Natural killer cell (primary cell): ENCODE data around the gene MAP3K15. TPM values are rescaled to one million over a fixed set of nuclear protein-coding genes. Genes with fewer than 3 reads are reported as not detected.

Source experiments
- ATAC-seq, 3 donors: fragments of 150-1000 bp in 2 of 3; fragments of 200-7000 bp in 1 of 3; cut with Tn5 transposase; 1 replicate in 1 of 3; 2 replicates in 2 of 3; pipeline ENCODE4 v1.10.0; 2021; ENCODE audit warnings: mild to moderate bottlenecking in 2 of 3, moderate library complexity in 2 of 3
- DNase-seq, 2 donors: peaks; one replicate each; pipeline versions ENCODE4 v3.0.0 to v3.0.0-alpha.2; 2013 to 2021; ENCODE audit warnings: mixed read lengths in 1 of 2
- H3K27ac ChIP-seq: one replicate; pipeline ENCODE4 v1.5.1; 2013; ENCODE audit warnings: mild to moderate bottlenecking, low read length
- H3K27me3 ChIP-seq: one replicate; pipeline ENCODE4 v1.6.1; 2013; ENCODE audit warnings: low read length; ENCODE audit not compliant: control insufficient read depth, insufficient read depth
- H3K36me3 ChIP-seq: one replicate; pipeline ENCODE4 v1.6.1; 2013; ENCODE audit warnings: low read length; ENCODE audit not compliant: control insufficient read depth, insufficient read depth
- H3K4me1 ChIP-seq: one replicate; pipeline ENCODE4 v1.6.1; 2013; ENCODE audit warnings: low read length; ENCODE audit not compliant: control insufficient read depth, insufficient read depth
- H3K4me3 ChIP-seq: one replicate; pipeline ENCODE4 v1.5.1; 2013; ENCODE audit warnings: low read length
- H3K9me3 ChIP-seq: one replicate; pipeline ENCODE4 v1.6.1; 2013; ENCODE audit warnings: low read length; ENCODE audit not compliant: control insufficient read depth, insufficient read depth
- H3K27ac Mint-ChIP-seq, 2 donors: one replicate each; pipeline ENCODE4 v1.8.0; 2022; ENCODE audit warnings: mild to moderate bottlenecking in 2 of 2, mixed read lengths in 2 of 2, moderate library complexity in 1 of 2
- H3K27me3 Mint-ChIP-seq, 2 donors: one replicate each; pipeline ENCODE4 v1.8.0; 2022; ENCODE audit warnings: low read depth in 2 of 2, mixed read lengths in 2 of 2
- H3K36me3 Mint-ChIP-seq: one replicate; pipeline ENCODE4 v1.8.0; 2022; ENCODE audit warnings: mixed read lengths
- H3K4me1 Mint-ChIP-seq, 2 donors: one replicate each; pipeline ENCODE4 v1.8.0; 2022; ENCODE audit warnings: mixed read lengths in 2 of 2
- H3K4me3 Mint-ChIP-seq: one replicate; pipeline ENCODE4 v1.8.0; 2022; ENCODE audit warnings: mild to moderate bottlenecking, moderate library complexity, mixed read lengths
- H3K9me3 Mint-ChIP-seq, 2 donors: one replicate each; pipeline ENCODE4 v1.8.0; 2022; ENCODE audit warnings: mixed read lengths in 2 of 2
- CTCF ChIP-seq: fragments of 200-600 bp; IDR thresholded peaks from one replicate; pipeline ENCODE4 v1.8.0; 2022; ENCODE audit warnings: antibody characterized with exemption
- WGBS: methylation state at CpG from one replicate; pipeline ENCODE4 v1.1.7; 2013; ENCODE audit warnings: missing lambda C conversion rate; ENCODE audit not compliant: insufficient coverage; 5-methylcytosine and 5-hydroxymethylcytosine counted together
- intact Hi-C: fragments of 100-400 bp; cut with micrococcal nuclease; formaldehyde crosslinking; loops from one replicate; pipeline ENCODE4 v1.14.2; 2022
- total RNA-seq, 4 donors: library from RNA; stranded (reverse); fragments of 120-200 nt in 1 of 4; gene quantifications; one replicate each; pipeline versions ENCODE4 v1.2.3 to v1.2.4, GENCODE V29; 2013 to 2022

Gene MAP3K15
- total RNA-seq, 3 donors from 2014 or later (not counting 1 experiment from before 2014, with no cell fraction given), result 0.18 TPM; not detected in 2

GRCh38 chrX:19370061-19370460 is 145.2 kb downstream of the MAP3K15 start:
- Histone ChIP-seq H3K36me3 (no peaks in the 10 kb centered on the region), H3K27ac (no peak overlapping the region), H3K27me3 (no peaks in the 10 kb centered on the region), H3K9me3 (no peaks in the 10 kb centered on the region), H3K4me3 (no peak overlapping the region), H3K4me1 (peaks cover 14% of the 10 kb centered on the region)
- no peak for DNase-seq
- Mint-ChIP-seq H3K36me3 (no peaks in the 10 kb centered on the region), H3K4me3 (no peak overlapping the region), H3K27ac (no peak overlapping the region), H3K9me3 (no peaks in the 10 kb centered on the region), H3K27me3 (no peaks in the 10 kb centered on the region), H3K4me1 (peaks cover 7 to 9% of the 10 kb centered on the region in 2 donors)
- ATAC-seq, result no peak
- TF ChIP-seq CTCF, result no peak
- intact Hi-C loops, result loop anchor here (10.0 kb wide), 1 partner anchor 165 kb away; no protein-coding TSS in a partner anchor
- WGBS, result 97% methylated on average over 2 of the region's 5 CpGs

- no peak overlapping the region for H3K4me3 ChIP-seq
- ATAC-seq (no peak), DNase-seq (no peak)
- H3K9me3 ChIP-seq, result no peaks in the 10 kb centered on the region
- H3K27me3 ChIP-seq, result no peaks in the 10 kb centered on the region
- H3K27ac ChIP-seq, result no peak overlapping the region
- Mint-ChIP-seq H3K36me3 (no peaks in the 10 kb centered on the region), H3K4me3 (no peak overlapping the region), H3K27ac (no peak overlapping the region), H3K27me3 (no peaks in the 10 kb centered on the region), H3K9me3 (no peaks in the 10 kb centered on the region), H3K4me1 (peaks cover 7 to 9% of the 10 kb centered on the region in 2 donors)
- no peak for TF ChIP-seq CTCF
- H3K36me3 ChIP-seq, result peaks cover 2% of the 10 kb centered on the region
- intact Hi-C loops, result no loop called here
- 100% methylated on average over 4 of the region's 6 CpGs for WGBS
- peaks cover 13% of the 10 kb centered on the region for H3K4me1 ChIP-seq
Observed at GRCh38 chrX:19368576-19368975, 146.7 kb downstream of the MAP3K15 start.

GRCh38 chrX:19361701-19362100 is 153.6 kb downstream of the MAP3K15 start:
- H3K4me1 Mint-ChIP-seq, result no peaks in the 10 kb centered on the region
- intact Hi-C loops, result no loop called here
- H3K36me3 Mint-ChIP-seq, result no peaks in the 10 kb centered on the region

More at GRCh38 chrX:19361701-19362100, 153.6 kb downstream of the MAP3K15 start:
- Mint-ChIP-seq H3K27me3 (no peaks in the 10 kb centered on the region), H3K9me3 (no peaks in the 10 kb centered on the region), H3K27ac (no peak overlapping the region), H3K4me3 (no peak overlapping the region)
- WGBS, result no CpG with 5 or more reads among the region's 4 CpGs
- Histone ChIP-seq H3K4me1 (no peaks in the 10 kb centered on the region), H3K9me3 (no peaks in the 10 kb centered on the region), H3K27me3 (no peaks in the 10 kb centered on the region), H3K27ac (no peak overlapping the region), H3K4me3 (no peak overlapping the region), H3K36me3 (peaks cover 44% of the 10 kb centered on the region)
- no peak for TF ChIP-seq CTCF
- ATAC-seq, result no peak
- DNase-seq, result no peak
